ENCODE measurements around the gene PERCC1.

Gene PERCC1

GRCh38 chr16:1428511-1428910, 2.4 kb upstream of the PERCC1 start:
- TF ChIP-seq CTCF (conservative IDR thresholded peaks at IDR 0.05; ENCODE audit: low read depth), result peak; percentile 28; the same call in 1 of the 2 replicates
- POLR2A ChIA-PET (ENCODE audit: low non-redundant PET), result interaction anchor here (1.4 kb wide), 1 partner anchor 8 kb away, joined by 8 read pairs; the partner anchor contains the start of gene UQCC4
- CTCF ChIA-PET, result no interaction called here
- H3K27ac ChIP-seq, result no peak overlapping the region
- DNase-seq (ENCODE audit: low spot score), result no peak

GRCh38 chr16:1429012-1429411, 1.9 kb upstream of the PERCC1 start:
- no peak for DNase-seq (ENCODE audit: low spot score)
- CTCF ChIA-PET, result interaction anchor here (0.5 kb wide), 1 partner anchor 11 kb away, joined by 8 read pairs; no protein-coding TSS in a partner anchor
- no peak overlapping the region for H3K27ac ChIP-seq
- POLR2A ChIA-PET (ENCODE audit: low non-redundant PET), result interaction anchor here (1.4 kb wide), 1 partner anchor 8 kb away, joined by 8 read pairs; the partner anchor contains the start of gene UQCC4
- no peak for TF ChIP-seq CTCF (conservative IDR thresholded peaks at IDR 0.05; ENCODE audit: low read depth)

GRCh38 chr16:1429631-1430030, 1.2 kb upstream of the PERCC1 start:
- ChIA-PET CTCF (interaction anchor here (0.5 kb wide), 1 partner anchor 11 kb away, joined by 8 read pairs; no protein-coding TSS in a partner anchor), POLR2A (ENCODE audit: low non-redundant PET) (interaction anchor here (1.4 kb wide), 1 partner anchor 9 kb away, joined by 8 read pairs; the partner anchor contains the start of gene UQCC4)
- no peak overlapping the region for H3K27ac ChIP-seq
- DNase-seq (ENCODE audit: low spot score), result no peak
- no peak for TF ChIP-seq CTCF (conservative IDR thresholded peaks at IDR 0.05; ENCODE audit: low read depth)

GRCh38 chr16:1430214-1430758, 592 bp upstream of the PERCC1 start:
- CTCF ChIA-PET, result no interaction called here
- TF ChIP-seq CTCF (conservative IDR thresholded peaks at IDR 0.05; ENCODE audit: low read depth), result no peak
- no peak for DNase-seq (ENCODE audit: low spot score)
- POLR2A ChIA-PET (ENCODE audit: low non-redundant PET), result no interaction called here
- H3K27ac ChIP-seq, result no peak overlapping the region

GRCh38 chr16:1431497-1432270, 806 bp downstream of the PERCC1 start:
- TF ChIP-seq CTCF (conservative IDR thresholded peaks at IDR 0.05; ENCODE audit: low read depth), result no peak
- DNase-seq (ENCODE audit: low spot score), result no peak
- no peak overlapping the region for H3K27ac ChIP-seq
- POLR2A ChIA-PET (ENCODE audit: low non-redundant PET), result no interaction called here
- CTCF ChIA-PET, result no interaction called here

- no peak overlapping the region for H3K27ac ChIP-seq
- ChIA-PET POLR2A (ENCODE audit: low non-redundant PET) (no interaction called here), CTCF (no interaction called here)
- DNase-seq (ENCODE audit: low spot score), result no peak
- TF ChIP-seq CTCF (conservative IDR thresholded peaks at IDR 0.05; ENCODE audit: low read depth), result no peak
Measured at GRCh38 chr16:1432388-1433262, 1.7 kb downstream of the PERCC1 start.
